Skeletal muscle tissue (tissue), 4 donors: Measurements from ENCODE around the gene ZHX3. TPM values are rescaled to one million over a fixed set of nuclear protein-coding genes. Genes with fewer than 3 reads are reported as not detected.

Experiments used
- H3K27ac ChIP-seq: one replicate; pipeline ENCODE4 v1.7.0; 2013; ENCODE audit warnings: mild to moderate bottlenecking, low read depth, low read length, inconsistent platforms
- H3K27me3 ChIP-seq, 3 donors: one replicate each; pipeline ENCODE4 v1.7.0; 2013; ENCODE audit warnings: low read length in 3 of 3; ENCODE audit not compliant: control insufficient read depth in 3 of 3, insufficient read depth in 3 of 3
- H3K36me3 ChIP-seq, 3 donors: one replicate each; pipeline ENCODE4 v1.7.0; 2013; ENCODE audit warnings: low read length in 3 of 3; ENCODE audit not compliant: control insufficient read depth in 3 of 3, insufficient read depth in 3 of 3
- H3K4me1 ChIP-seq, 3 donors: one replicate each; pipeline ENCODE4 v1.7.0; 2013; ENCODE audit warnings: low read length in 3 of 3, mild to moderate bottlenecking in 3 of 3; ENCODE audit not compliant: control insufficient read depth in 3 of 3, insufficient read depth in 3 of 3
- H3K4me3 ChIP-seq, 3 donors: one replicate each; pipeline ENCODE4 v1.7.0; 2013; ENCODE audit warnings: low read length in 3 of 3
- H3K9ac ChIP-seq, 3 donors: one replicate each; pipeline ENCODE4 v1.7.0; 2013; ENCODE audit warnings: low read length in 3 of 3, mild to moderate bottlenecking in 3 of 3, moderate library complexity in 2 of 3, low read depth in 1 of 3
- H3K9me3 ChIP-seq, 3 donors: one replicate each; pipeline ENCODE4 v1.7.0; 2013; ENCODE audit warnings: low read length in 3 of 3; ENCODE audit not compliant: control insufficient read depth in 3 of 3
- total RNA-seq: library from RNA; depleted of rRNA; stranded (reverse); fragments of >200 nt; gene quantifications from one replicate; pipeline ENCODE4 v1.2.3, GENCODE V29; 2014
- donor health status: Osteomylitis.

Gene ZHX3
- total RNA-seq, 1 donor from 2014 or later, result 4.7 TPM

DNA sequence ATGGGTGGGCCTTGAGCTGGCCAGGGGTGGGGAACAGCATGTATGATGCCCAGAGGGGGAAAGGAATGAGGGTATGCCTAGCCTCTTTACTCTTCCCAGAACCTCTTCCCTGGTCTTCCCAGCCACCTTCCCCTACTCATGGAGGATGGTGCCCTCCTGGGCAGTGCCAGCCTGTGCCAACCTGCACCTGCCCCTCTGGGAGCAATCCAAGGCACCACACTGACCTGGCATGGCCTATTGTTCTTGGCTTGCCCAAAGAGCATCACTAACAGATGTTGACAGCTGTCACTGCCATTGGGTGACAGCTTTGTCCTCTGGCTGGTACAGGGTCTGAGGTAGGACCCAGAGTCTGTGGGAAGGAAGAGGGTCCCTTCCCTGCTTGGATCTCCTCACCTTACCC is 36.0 kb upstream of the ZHX3 start:
- Histone ChIP-seq H3K9ac (no peak overlapping the region), H3K4me1 (peaks cover 2 to 9% (median 4%) of the 10 kb centered on the region in 3 donors), H3K36me3 (peaks cover 0 to 4% (median 2%) of the 10 kb centered on the region in 3 donors), H3K27ac (no peak overlapping the region), H3K4me3 (no peak overlapping the region), H3K27me3 (no peaks in the 10 kb centered on the region), H3K9me3 (no peaks in the 10 kb centered on the region)

DNA sequence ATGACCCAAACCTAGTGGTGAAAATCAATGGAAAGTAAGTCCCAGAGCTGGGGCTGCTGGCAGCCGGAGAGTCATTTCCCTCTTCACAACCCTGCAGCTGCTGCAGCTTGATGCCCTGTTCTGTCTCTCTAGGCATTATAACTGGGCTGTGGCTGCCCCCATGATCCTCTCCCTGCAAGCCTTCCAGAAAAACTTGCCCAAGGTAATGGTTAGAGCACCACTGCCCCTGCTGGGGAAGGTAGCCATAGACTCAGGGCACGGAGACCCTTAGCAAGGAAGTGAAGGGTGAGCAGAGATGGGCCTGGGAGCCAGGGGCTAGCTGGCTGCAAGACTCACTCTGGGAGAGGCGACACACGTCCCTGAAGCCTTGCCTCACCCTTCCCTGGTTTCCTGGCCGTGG is 35.1 kb upstream of the ZHX3 start:
- Histone ChIP-seq H3K4me1 (peaks cover 5 to 10% (median 9%) of the 10 kb centered on the region in 3 donors), H3K9me3 (no peaks in the 10 kb centered on the region), H3K27ac (no peak overlapping the region), H3K9ac (no peak overlapping the region), H3K4me3 (no peak overlapping the region), H3K27me3 (no peaks in the 10 kb centered on the region), H3K36me3 (peaks cover 0 to 4% (median 2%) of the 10 kb centered on the region in 3 donors)

DNA sequence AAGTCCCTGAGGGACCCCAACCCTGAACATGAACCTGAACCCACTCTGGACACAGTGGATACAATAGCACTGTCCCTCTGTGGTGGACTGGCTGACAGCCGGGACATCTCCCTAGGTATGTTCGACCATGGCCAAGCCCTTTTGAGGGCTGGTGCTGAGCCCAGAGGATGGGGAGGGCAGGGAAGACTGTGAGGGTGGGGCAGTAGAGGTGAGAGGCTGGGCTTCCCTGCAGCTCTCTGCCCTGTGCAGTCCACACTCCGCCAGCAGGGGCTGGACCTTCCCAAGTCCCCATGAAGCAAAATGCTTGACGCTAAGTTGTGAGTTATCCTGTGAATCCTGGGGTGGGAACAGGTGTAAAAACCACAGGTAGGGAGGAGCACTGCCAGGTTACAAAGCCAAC is 34.6 kb upstream of the ZHX3 start:
- H3K36me3 ChIP-seq, result peaks cover 0 to 4% (median 2%) of the 10 kb centered on the region in 3 donors
- H3K27ac ChIP-seq, result no peak overlapping the region
- H3K9ac ChIP-seq, result no peak overlapping the region
- H3K9me3 ChIP-seq, result no peaks in the 10 kb centered on the region
- no peak overlapping the region for H3K4me3 ChIP-seq
- no peaks in the 10 kb centered on the region for H3K27me3 ChIP-seq
- H3K4me1 ChIP-seq, result peaks cover 5 to 10% (median 9%) of the 10 kb centered on the region in 3 donors

DNA sequence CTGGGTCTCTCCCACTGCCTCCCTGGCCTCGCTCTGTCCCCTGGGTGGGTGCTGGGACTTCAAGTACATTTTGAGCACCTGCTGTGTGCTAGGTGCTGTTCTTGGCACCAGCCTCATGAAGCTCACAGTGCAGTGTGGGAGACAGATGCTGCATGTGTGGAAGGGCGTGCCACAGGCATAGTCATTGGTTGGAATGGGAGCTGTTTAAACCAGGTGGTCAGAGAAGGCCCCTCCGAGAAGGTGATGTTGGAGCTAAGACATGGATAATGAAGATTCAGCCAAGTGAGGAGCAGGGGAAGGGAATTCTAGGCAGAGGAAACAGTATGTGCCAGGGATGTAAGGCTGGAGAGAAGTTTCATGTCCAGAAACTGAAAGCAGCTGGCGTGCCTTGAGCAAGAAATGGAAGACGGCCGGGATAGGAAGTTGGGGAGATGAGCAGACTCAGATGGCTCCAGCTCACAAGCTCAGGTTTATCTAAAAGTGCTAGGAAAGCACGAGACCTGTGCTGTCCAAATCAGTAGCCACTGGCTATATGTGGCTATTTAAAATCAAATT is 33.0 kb upstream of the ZHX3 start:
- Histone ChIP-seq H3K9me3 (no peaks in the 10 kb centered on the region), H3K4me3 (no peak overlapping the region), H3K36me3 (peaks cover 0 to 4% (median 2%) of the 10 kb centered on the region in 3 donors), H3K27ac (no peak overlapping the region), H3K27me3 (no peaks in the 10 kb centered on the region), H3K4me1 (peaks cover 5 to 10% (median 9%) of the 10 kb centered on the region in 3 donors), H3K9ac (no peak overlapping the region)

DNA sequence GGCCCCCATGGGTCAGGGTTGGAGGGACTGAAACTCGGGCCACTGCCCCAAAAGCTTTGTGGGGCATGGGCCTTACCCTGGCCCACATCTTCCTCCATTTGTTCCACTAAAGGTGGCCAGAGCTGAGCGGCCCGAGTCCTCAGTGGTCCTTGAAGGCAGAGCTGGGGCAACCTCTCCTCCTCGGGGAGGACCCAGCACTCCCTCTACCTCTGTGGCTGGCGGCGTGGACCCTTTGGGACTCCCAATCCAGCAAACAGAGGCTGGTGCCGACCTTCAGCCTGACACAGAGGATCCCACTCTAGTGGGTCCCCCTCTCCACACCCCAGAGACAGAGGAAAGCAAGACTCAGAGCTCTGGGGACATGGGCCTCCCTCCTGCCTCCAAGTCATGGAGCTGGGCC is 32.4 kb upstream of the ZHX3 start:
- H3K27ac ChIP-seq, result no peak overlapping the region
- no peak overlapping the region for H3K9ac ChIP-seq
- H3K4me3 ChIP-seq, result no peak overlapping the region
- H3K36me3 ChIP-seq, result peaks cover 0 to 4% (median 2%) of the 10 kb centered on the region in 3 donors
- H3K27me3 ChIP-seq, result no peaks in the 10 kb centered on the region
- peaks cover 5 to 10% (median 9%) of the 10 kb centered on the region in 3 donors for H3K4me1 ChIP-seq
- no peaks in the 10 kb centered on the region for H3K9me3 ChIP-seq

DNA sequence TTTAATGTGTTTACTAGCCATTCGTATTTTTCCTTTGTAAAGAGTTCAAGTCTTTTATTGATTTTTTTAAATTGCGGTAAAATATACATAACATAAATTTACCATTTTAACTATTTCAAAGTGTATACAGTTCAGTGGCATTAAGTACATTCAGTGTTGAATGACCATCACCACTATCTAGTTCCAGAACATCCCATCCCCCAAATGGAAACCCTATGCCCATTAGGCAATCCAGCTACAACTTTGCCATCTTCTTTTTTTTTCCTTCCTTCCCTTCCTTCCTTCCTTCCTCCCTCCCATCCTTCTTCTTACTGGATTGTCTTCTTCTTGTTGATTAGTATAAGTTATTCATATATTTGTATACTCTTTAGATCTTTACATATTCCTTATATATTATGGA is 31.7 kb upstream of the ZHX3 start:
- Histone ChIP-seq H3K9me3 (no peaks in the 10 kb centered on the region), H3K4me1 (peaks cover 5 to 10% (median 9%) of the 10 kb centered on the region in 3 donors), H3K36me3 (peaks cover 0 to 4% (median 0%) of the 10 kb centered on the region in 3 donors), H3K4me3 (no peak overlapping the region), H3K27me3 (no peaks in the 10 kb centered on the region), H3K9ac (no peak overlapping the region), H3K27ac (no peak overlapping the region)

DNA sequence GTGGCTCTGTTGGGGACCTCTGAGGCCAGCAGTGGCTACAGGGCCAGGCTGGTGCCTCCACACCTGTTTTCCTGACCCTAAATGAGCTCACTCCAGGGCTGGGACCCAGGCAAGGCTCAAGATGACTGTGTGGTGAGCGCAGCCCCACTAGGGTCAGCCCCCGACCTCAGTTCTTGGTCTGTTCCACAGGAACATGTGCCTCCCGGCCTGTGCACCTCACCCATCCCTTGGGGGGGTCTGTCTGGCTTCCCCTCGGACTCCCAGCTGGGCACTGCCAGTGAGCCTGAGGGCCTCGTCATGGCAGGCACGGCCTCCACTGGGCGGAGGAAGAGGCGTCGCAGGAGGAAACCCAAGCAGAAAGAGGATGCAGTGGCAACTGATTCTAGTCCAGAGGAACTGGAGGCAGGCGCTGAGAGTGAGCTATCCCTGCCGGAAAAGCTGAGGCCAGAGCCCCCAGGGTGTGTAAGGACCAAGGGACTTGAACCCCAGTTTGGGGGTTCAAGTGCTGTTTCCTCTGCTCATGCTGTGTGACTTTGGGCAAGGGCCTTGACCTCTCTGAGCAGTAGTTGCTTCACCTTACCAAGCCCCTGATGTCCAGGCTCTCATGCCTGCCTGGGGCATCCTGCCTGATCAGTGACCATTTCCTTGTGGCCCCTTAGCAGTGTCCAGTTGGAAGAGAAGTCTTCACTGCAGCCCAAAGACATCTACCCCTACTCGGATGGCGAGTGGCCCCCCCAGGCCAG is 31.1 kb upstream of the ZHX3 start:
- H3K9me3 ChIP-seq, result no peaks in the 10 kb centered on the region
- H3K4me1 ChIP-seq, result peaks cover 5 to 10% (median 9%) of the 10 kb centered on the region in 3 donors
- H3K27me3 ChIP-seq, result no peaks in the 10 kb centered on the region
- peaks cover 0 to 2% (median 0%) of the 10 kb centered on the region in 3 donors for H3K36me3 ChIP-seq
- H3K27ac ChIP-seq, result no peak overlapping the region
- no peak overlapping the region for H3K9ac ChIP-seq
- H3K4me3 ChIP-seq, result no peak overlapping the region

DNA sequence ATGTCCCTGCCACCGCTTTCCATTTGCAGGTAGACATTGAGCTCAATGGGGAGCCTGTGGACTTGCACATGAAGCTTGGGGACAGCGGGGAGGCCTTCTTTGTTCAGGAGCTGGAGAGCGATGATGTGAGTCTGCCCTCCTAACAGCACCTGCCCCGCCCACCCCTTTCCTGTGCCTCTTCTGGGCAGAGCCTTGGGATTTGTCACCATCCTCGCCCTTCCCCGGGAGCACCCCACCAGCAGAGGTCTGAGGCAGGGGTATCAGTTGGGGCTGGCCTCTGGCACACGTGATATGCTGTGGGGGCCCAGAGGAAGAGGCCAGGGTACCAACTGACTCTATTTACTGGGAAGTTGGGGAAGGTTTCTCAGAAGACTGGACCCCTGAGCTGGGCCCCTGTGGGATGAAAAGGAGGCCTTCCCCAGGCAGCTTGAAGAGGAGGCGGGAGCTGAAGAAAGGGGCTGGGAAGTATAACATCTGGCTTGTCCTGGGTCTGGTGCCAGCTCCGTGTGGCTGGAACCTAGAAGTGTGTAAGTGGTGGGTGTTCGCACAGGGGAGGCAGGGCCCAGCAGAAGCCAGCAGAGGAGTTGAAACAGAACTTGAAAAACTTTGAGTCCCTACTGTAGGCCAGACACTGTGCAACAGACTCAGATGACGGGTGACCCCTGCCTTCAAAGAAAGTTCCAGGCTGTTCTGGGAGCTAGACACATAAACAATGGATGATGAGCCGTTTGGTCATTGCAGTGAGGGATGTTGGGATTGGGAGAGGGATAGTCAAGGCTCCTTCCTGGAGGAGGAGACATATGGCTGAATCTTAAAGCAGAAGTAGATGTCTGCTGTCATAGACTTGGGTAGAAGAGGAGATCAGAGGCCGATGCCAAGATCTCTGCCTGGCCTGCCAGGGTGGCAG is 30.2 kb upstream of the ZHX3 start:
- H3K36me3 ChIP-seq, result no peaks in the 10 kb centered on the region

DNA sequence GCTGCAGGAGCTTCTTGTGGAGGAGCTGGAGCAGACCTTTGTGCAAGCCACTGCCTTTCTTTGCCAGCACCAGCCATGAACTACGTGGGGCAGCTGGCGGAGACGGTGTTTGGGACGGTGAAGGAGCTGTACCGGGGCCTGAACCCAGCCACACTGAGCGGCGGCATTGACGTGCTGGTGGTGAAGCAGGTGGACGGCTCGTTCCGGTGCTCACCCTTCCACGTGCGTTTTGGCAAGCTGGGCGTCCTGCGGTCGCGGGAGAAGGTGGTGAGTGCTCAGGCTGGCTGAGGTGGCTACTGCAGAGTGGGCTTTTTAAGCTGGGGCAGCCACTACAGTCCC is 28.2 kb upstream of the ZHX3 start:
- Histone ChIP-seq H3K4me3 (no peak overlapping the region), H3K27ac (no peak overlapping the region), H3K9ac (no peak overlapping the region), H3K9me3 (no peaks in the 10 kb centered on the region), H3K36me3 (no peaks in the 10 kb centered on the region), H3K4me1 (peaks cover 12 to 19% (median 15%) of the 10 kb centered on the region in 3 donors), H3K27me3 (no peaks in the 10 kb centered on the region)

More for the DNA sequence above, 30.2 kb upstream of the ZHX3 start:
- no peaks in the 10 kb centered on the region for H3K9me3 ChIP-seq
- H3K9ac ChIP-seq, result no peak overlapping the region
- peaks cover 5 to 10% (median 9%) of the 10 kb centered on the region in 3 donors for H3K4me1 ChIP-seq
- H3K27me3 ChIP-seq, result no peaks in the 10 kb centered on the region
- H3K4me3 ChIP-seq, result no peak overlapping the region
- H3K27ac ChIP-seq, result no peak overlapping the region
